Fibroblast of villous mesenchyme (primary cell): ENCODE data around the gene OLFM3. TPM values are rescaled to one million over a fixed set of nuclear protein-coding genes. Genes with fewer than 3 reads are reported as not detected.

ENCODE experiments used
- DNase-seq: peaks from one replicate; pipeline ENCODE4 v3.0.0-alpha.2; 2010; ENCODE audit warnings: low read depth
- H3K4me3 ChIP-seq: 2 replicates; pipeline ENCODE4 v1.5.1; 2011; ENCODE audit warnings: low read depth, mild to moderate bottlenecking, low read length
- CTCF ChIP-seq: IDR thresholded peaks from 2 replicates; pipeline ENCODE4 v1.5.1; 2012; ENCODE audit warnings: low read depth, mild to moderate bottlenecking, low read length; ENCODE audit not compliant: insufficient read depth
- total RNA-seq: library from RNA; depleted of rRNA; stranded (reverse); fragments of >200 nt; gene quantifications from 2 replicates; pipeline ENCODE4 v1.2.3, GENCODE V29; 2012

Gene OLFM3
- total RNA-seq, 1 donor: not detected

GRCh38 chr1:101929343-101929742, 67.4 kb downstream of the OLFM3 start:
- no peak for DNase-seq
- no peak for TF ChIP-seq CTCF
- H3K4me3 ChIP-seq: no peak overlapping the region

- no peak for TF ChIP-seq CTCF
- DNase-seq: no peak
- no peak overlapping the region for H3K4me3 ChIP-seq
Measured at GRCh38 chr1:101928829-101929228, 67.9 kb downstream of the OLFM3 start.

GRCh38 chr1:101924700-101925099, 72.0 kb downstream of the OLFM3 start:
- TF ChIP-seq CTCF: no peak
- DNase-seq: no peak
- H3K4me3 ChIP-seq: no peak overlapping the region

GRCh38 chr1:101920577-101920976, 76.1 kb downstream of the OLFM3 start:
- DNase-seq: no peak
- no peak overlapping the region for H3K4me3 ChIP-seq
- no peak for TF ChIP-seq CTCF

- no peak for TF ChIP-seq CTCF
- H3K4me3 ChIP-seq: no peak overlapping the region
- no peak for DNase-seq
Measured at GRCh38 chr1:101918277-101918676, 78.4 kb downstream of the OLFM3 start.

GRCh38 chr1:101915597-101915996, 81.1 kb downstream of the OLFM3 start:
- DNase-seq: no peak
- H3K4me3 ChIP-seq: no peak overlapping the region
- no peak for TF ChIP-seq CTCF

- no peak for DNase-seq
- H3K4me3 ChIP-seq: no peak overlapping the region
- TF ChIP-seq CTCF: no peak
Measured at GRCh38 chr1:101914473-101915242, 82.1 kb downstream of the OLFM3 start.
